ENCODE measurements around the gene PLEKHM3.

PLEKHM3 gene

DNA sequence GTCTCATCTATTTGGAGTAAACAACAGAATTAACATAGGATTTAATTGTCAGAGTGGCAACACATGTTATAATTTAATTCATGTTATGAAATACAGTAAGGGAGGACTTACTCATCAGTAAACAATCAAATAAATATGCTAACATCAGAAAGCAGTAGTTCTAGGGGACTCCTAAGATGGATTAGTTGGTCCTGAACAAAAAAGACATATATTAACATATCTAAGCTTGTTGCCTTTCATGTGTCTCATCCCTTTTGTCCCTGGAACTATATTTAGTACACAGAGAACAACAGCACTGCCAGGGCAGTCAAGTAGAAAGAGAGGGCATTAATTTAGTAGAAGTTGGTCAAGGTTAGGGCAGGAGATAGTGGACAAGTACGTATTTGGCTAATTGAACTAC, 137.8 kb downstream of the PLEKHM3 start:
- no peak for DNase-seq (ENCODE audit: low read depth in 2 of 2)

- no peak for DNase-seq (ENCODE audit: low read depth in 2 of 2)
These were observed 140.3 kb downstream of the PLEKHM3 start for GRCh38 chr2:207885010-207885409.

GRCh38 chr2:207884127-207884526, 141.2 kb downstream of the PLEKHM3 start:
- no peak for DNase-seq (ENCODE audit: low read depth in 2 of 2)

DNA sequence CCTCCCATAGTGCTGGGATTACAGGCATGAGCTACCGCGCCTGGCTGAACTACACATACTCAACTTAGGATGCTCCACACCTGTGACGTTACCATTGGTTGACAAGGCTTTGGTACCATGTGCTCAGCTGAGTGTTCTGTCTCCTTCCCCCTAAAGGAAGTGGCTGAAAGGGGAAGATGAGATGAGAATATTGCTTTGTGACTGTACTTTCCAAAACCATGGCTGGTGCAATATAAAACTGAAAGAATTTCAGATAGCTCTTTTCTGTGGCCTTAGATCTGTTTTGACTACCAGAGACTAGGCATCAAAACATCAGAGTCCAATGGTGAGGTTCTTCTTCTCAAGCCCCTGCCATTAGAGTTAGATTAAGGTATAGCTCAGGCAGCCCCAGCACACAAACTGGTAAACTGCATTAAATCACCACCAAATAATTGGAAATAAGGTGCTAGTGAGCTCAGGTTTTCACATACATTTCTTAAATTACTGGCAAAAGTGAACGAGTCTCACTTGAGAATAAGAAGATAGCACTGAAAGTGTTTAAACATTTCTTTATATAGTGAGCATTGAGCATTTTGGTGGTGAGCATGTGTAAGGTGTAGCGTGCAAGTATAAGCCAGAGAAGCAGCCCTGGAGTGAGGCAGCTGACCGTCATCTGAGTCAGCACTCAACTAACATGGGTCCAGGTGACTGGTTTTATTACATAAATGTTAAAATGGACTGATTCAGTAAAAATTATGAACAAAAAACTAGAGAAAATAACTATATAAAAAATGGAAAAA, 142.1 kb downstream of the PLEKHM3 start:
- no peak for DNase-seq (ENCODE audit: low read depth in 2 of 2)

GRCh38 chr2:207881902-207882301, 143.4 kb downstream of the PLEKHM3 start:
- DNase-seq (ENCODE audit: low read depth in 2 of 2): no peak

DNA sequence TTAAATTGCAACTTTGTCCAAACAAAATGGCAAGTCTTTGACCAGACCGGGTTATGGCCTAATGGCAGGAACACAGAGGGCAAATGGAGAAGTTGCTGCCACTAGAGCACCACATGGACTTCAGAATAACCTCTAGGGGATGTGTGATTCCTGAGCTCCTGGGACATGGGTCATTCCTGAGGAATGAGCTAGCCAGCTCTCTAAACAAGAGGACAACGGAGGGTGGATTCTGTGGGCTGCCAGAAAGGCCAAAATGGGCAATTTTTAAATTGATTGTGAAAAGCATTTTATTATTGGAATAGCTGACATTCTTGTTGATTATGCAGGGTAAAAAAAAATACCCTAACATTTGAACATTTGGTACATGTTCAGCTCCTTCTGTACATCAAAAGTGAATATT, 145.8 kb downstream of the PLEKHM3 start:
- no peak for DNase-seq (ENCODE audit: low read depth in 2 of 2)

GRCh38 chr2:207876842-207877535, 148.3 kb downstream of the PLEKHM3 start:
- no peak for DNase-seq (ENCODE audit: low read depth in 2 of 2)

- no peak for DNase-seq (ENCODE audit: low read depth in 2 of 2)
These were observed 149.7 kb downstream of the PLEKHM3 start for GRCh38 chr2:207875473-207876212.

DNA sequence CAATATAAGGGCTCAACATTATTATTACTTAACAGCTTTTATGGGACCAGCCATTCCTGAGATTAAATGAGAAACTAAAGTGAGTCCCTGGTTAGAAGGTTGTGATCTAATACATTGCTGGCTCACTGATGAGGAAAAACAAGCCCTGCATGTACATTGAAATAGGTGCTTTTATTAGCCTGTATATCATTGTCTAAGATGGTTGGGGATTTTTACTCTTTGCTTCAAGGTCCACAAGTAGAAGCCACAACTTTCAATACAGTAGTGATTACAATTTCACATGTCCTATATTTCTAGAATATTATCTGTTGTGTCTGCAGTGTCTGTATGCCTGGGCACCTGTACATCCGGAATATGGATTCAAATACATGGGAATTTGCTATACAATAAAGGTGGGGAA, 151.5 kb downstream of the PLEKHM3 start:
- no peak for DNase-seq (ENCODE audit: low read depth in 2 of 2)

DNA sequence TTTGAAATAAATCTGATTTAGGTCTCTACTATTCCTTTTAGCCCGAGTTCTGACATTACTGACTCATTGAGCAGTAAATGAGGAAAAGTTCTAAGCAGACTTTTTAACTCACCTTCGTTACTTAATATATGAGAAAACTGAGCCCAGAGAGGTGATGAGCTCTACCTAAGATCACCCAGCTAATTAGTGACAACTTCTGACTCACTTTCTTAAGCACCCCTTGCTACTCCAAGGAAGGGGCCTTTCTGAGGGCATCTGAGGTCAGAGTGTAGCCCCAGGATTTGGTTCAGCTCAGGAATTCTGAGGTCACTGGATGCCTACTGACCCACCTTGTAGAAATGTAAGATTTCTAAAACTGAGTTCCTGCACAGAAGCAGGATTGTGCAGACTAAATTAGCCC, 153.4 kb downstream of the PLEKHM3 start:
- no peak for DNase-seq (ENCODE audit: low read depth in 2 of 2)

DNA sequence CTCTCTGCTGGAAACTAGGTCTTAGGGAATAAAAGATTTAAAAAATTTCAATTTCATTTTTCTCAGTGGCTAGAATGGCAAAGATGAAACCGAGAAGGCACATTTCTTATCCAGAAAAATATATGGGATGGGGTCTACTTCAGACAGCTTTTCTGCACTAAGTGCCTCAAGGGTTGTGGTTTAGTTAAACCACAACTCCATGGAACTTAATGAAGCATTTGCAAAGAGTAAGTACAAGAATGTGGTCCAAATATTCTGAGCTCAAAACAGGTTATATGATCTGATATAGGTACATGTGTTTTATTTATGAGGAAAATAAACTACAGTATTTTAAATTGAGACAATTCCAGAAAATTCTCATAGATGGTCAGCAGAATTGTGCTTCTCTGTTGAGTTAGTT, 153.8 kb downstream of the PLEKHM3 start:
- DNase-seq (ENCODE audit: low read depth in 2 of 2): no peak

DNA sequence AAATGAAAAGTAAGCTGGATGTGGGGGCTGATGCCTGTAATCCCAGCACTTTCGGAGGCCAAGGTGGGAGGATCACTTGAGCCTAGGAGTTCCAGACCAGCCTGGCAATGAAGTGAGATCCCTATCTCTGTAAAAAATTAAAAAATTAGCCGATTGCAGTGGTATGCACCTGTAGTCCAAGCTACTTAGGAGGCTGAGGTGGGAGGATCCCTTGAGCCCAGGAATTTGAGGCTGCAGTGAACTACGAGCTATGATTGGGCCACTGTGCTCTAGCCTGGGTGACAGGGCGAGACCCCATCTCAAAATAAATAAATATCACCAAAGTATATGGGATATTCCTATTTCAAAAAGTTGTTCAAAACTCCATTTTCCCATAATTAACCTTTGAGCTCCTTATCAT, 154.5 kb downstream of the PLEKHM3 start:
- no peak for DNase-seq (ENCODE audit: low read depth in 2 of 2)

GRCh38 chr2:207869784-207870778, 155.2 kb downstream of the PLEKHM3 start:
- no peak for DNase-seq (ENCODE audit: low read depth in 2 of 2)

DNA sequence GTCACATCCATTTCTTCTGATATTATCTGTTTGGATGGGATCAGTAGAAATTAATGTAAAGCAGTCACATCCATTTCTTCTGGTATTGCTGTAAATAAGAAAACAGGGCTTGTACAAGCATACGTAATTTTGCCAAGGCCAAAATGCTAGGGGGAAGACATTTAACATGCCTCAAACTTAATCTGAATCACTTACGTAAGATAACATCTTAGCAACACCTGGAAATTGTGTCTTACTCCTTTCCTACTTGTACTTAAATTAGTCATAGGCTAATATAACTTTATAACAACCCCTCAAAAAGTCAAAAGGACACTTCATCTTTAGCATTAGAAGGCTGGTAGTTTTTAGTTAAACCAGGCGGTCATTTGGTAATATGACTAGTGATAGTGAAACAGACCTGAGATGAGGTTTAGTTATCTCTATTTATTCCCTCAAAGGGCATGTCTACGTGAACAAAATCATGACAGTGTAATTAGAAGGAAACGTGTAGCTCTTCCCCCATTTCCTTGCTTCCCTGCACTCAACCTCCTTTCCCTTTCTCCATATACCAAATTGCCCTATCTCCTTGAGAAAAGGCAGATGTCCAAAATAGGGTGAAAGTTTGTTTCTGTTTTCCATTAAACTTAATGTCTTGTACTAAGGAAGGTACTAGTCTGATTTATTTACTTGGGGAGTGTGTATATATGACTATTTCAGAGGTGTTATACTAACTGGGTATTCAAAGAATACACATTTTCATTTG, 156.3 kb downstream of the PLEKHM3 start:
- DNase-seq (ENCODE audit: low read depth in 2 of 2): no peak

- no peak for DNase-seq (ENCODE audit: low read depth in 2 of 2)
These were observed 157.4 kb downstream of the PLEKHM3 start for GRCh38 chr2:207867905-207868304.

GRCh38 chr2:207867056-207867455, 158.3 kb downstream of the PLEKHM3 start:
- DNase-seq (ENCODE audit: low read depth in 2 of 2): no peak

- DNase-seq (ENCODE audit: low read depth in 2 of 2): no peak
These were observed 160.1 kb downstream of the PLEKHM3 start for GRCh38 chr2:207865210-207865609.

DNA sequence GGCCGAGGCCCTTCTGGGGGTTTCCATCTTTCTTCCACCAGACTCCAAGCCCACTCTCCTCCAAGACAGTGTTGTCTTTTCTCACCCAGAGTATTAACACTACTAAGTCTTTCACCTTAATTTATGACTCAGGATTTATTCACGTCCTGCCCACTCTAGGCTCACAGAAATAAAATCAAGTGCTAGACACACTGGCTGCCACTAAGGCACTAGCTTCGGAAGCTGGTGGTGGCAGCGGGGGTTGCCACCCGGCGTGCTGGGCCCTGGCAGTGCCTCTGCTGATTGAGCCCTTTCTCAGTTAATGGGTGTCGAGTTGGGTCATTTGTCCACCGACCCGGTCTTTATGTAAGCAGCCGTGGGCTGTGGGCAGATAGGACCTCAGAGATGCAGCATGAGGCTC, 162.0 kb downstream of the PLEKHM3 start:
- DNase-seq (ENCODE audit: low read depth in 2 of 2): no peak

GRCh38 chr2:207861789-207862188, 163.5 kb downstream of the PLEKHM3 start:
- no peak for DNase-seq (ENCODE audit: low read depth in 2 of 2)

DNA sequence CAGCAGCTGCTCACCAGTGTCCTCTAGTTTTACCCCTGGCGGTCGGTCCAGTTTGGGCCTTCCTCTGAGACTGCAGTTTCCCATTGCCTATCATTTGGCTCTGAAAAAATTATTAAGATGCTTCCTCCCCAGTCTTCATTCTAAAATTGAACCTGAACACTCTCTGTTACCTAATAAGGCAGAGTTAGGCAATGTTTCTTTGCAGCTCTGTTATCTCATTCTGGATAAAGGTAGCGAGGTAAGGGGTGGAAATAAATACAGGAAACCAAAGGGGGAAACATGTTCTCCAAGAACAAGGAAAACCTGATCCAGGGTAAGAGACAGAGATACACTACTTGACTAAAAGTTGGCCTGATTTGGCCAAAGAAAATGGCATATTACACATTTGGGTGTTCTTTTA, 164.6 kb downstream of the PLEKHM3 start:
- no peak for DNase-seq (ENCODE audit: low read depth in 2 of 2)

GRCh38 chr2:207855591-207855990, 169.7 kb downstream of the PLEKHM3 start:
- DNase-seq (ENCODE audit: low read depth in 2 of 2): no peak
